ENCODE data around the gene TMPRSS7.
A peak's percentile ranks its signal among the peaks of the same experiment; 100 is the strongest.

The TMPRSS7 gene

DNA sequence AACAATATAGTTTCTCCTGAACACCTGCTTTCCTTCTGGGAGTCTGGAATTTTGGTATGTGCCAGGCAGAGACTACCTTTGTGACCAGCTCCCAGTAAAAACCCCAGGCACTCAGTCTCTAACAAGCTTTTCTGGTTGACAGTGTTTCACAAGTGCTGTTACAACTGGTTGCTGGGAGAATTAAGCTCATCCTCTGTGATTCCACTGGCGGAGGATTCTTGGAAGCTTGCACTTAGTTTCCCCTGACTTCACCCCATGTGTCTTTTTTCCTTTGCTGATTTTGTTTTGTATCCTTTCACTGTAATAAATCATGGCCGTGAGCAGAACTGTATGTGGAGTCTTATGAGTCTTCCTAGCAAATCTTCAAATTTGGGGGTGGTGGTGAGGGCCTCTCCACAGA, 41.5 kb upstream of the TMPRSS7 start:
- no peak overlapping the region for H2AFZ ChIP-seq (ENCODE audit: low read depth, low read length)
- no peaks in the 10 kb centered on the region for H3K4me1 ChIP-seq (ENCODE audit: low read length)
- H3K4me2 ChIP-seq (ENCODE audit: low read length): no peak overlapping the region
- H3K27ac ChIP-seq (ENCODE audit: low read length): no peak overlapping the region
- H3K9me3 ChIP-seq (ENCODE audit: insufficient read depth, low read length): no peaks in the 10 kb centered on the region
- TF ChIP-seq, protein P1, sequence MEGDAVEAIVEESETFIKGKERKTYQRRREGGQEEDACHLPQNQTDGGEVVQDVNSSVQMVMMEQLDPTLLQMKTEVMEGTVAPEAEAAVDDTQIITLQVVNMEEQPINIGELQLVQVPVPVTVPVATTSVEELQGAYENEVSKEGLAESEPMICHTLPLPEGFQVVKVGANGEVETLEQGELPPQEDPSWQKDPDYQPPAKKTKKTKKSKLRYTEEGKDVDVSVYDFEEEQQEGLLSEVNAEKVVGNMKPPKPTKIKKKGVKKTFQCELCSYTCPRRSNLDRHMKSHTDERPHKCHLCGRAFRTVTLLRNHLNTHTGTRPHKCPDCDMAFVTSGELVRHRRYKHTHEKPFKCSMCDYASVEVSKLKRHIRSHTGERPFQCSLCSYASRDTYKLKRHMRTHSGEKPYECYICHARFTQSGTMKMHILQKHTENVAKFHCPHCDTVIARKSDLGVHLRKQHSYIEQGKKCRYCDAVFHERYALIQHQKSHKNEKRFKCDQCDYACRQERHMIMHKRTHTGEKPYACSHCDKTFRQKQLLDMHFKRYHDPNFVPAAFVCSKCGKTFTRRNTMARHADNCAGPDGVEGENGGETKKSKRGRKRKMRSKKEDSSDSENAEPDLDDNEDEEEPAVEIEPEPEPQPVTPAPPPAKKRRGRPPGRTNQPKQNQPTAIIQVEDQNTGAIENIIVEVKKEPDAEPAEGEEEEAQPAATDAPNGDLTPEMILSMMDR (IDR thresholded peaks at IDR 0.05; ENCODE audit: low read depth, low read length): no peak
- TF ChIP-seq EZH2phosphoT487 (IDR thresholded peaks at IDR 0.05; ENCODE audit: low read depth): no peak
- H3K4me3 ChIP-seq (ENCODE audit: low read length): no peak overlapping the region
- H3K36me3 ChIP-seq (replicated peaks; ENCODE audit: low read depth, low read length): peaks cover 23% of the 10 kb centered on the region
- no peaks in the 10 kb centered on the region for H3K27me3 ChIP-seq (ENCODE audit: low read depth, low read length)
- no peaks in the 10 kb centered on the region for H4K20me1 ChIP-seq (ENCODE audit: insufficient read depth, low read length)
- no peaks in the 10 kb centered on the region for H3K79me2 ChIP-seq (ENCODE audit: low read length)
- H3K9ac ChIP-seq (ENCODE audit: low read length): no peak overlapping the region

DNA sequence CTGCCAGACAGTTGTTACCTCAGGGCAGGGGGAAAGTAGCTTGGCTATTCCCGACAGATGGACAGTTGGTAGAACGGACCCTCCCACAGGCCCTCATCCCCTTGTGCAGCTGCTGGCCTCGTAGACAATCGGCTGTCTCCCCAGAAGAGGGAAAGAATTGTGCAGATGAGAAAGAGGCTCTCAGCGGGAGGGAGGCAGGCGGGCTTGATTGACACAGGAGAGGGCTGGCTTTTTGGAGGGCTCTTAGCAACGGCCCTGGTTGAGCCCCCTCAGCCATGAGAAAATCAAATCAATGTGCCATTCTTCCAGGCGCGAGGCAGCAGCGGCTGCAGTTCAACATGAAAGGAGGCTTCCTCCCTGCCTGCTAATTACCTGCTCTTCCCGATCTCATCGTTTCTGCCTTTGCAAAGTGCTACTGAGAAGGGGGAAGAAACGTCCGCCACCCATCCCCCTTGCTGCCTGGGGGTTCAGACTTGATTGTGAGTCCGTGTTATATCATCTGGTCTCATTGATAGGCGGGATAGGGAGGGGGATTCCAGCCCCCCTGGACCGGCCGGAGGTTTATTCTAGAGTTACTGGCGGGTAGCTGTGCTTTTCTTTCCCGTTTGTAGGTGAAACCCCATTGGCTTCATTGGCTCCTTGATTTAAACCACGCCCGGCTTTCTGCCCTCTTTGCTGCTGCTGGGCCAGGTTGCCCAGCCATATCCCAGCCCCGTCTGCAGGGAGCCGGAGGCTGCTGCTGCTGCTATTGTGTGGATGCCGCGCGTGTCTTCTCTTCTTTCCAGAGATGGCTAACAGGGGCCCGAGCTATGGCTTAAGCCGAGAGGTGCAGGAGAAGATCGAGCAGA, 35.7 kb upstream of the TMPRSS7 start, which contains the start of gene TAGLN3:
Gene TAGLN3, plus strand, starts transcription at position 287 of the 848 bp plus-strand sequence. Its CDS starts 501 bp downstream, at position 788.
- Histone ChIP-seq H3K4me3 (ENCODE audit: low read length) (peak within 1 kb of the TSS; percentile 82), H4K20me1 (ENCODE audit: insufficient read depth, low read length) (no peaks in the 10 kb centered on the region), H3K9ac (ENCODE audit: low read length) (peak within 1 kb of the TSS; percentile 44), H3K9me3 (ENCODE audit: insufficient read depth, low read length) (no peaks in the 10 kb centered on the region), H3K79me2 (ENCODE audit: low read length) (no peaks in the 10 kb centered on the region), H3K27me3 (ENCODE audit: low read depth, low read length) (peaks cover 12% of the 10 kb centered on the region; the same call in 1 of the 2 replicates), H3K4me2 (ENCODE audit: low read length) (peak within 1 kb of the TSS; percentile 91), H2AFZ (ENCODE audit: low read depth, low read length) (peak within 1 kb of the TSS; percentile 94), H3K36me3 (replicated peaks; ENCODE audit: low read depth, low read length) (no peaks in the 10 kb centered on the region), H3K4me1 (ENCODE audit: low read length) (peaks cover 6% of the 10 kb centered on the region; the same call in 1 of the 2 replicates), H3K27ac (ENCODE audit: low read length) (no peak within 1 kb of the TSS)
- TF ChIP-seq EZH2phosphoT487 (IDR thresholded peaks at IDR 0.05; ENCODE audit: low read depth): no peak
- TF ChIP-seq, protein P1 (IDR thresholded peaks at IDR 0.05; ENCODE audit: low read depth, low read length): no peak

DNA sequence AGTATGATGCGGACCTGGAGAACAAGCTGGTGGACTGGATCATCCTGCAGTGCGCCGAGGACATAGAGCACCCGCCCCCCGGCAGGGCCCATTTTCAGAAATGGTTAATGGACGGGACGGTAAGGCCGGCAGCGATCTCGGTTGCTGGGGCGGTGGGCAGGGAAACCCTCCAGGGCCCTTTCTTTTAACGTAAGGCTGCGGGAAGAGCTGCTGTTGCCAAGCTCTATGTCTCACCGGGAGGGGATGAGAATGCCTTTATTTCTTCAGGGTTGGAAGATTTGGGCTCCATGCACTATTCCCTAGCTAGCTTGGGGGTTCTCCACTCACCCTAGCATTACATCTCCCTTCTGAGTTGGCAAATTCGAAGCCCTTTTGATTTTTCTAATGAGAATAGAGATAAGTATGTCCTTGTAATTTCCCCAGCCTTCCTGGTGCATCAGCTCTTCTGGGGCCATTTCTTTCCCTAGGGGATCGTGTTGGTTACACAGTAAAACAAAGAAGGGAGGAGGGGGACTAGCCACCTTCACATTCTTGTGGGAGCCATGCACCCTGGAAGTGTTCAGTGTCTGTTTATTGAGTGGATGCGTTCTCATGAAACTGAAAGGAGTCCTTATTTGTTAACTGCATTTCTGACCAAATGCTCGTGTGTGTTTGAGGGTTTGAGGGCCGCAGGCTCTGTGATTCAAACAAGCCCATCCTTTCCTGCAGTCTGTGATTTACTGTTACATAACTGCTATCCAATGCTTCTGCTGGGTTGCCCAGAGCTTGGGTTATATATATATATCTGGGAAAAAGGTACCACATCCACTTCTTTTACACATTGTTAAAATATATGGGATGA, 34.8 kb upstream of the TMPRSS7 start:
- no peaks in the 10 kb centered on the region for H4K20me1 ChIP-seq (ENCODE audit: insufficient read depth, low read length)
- peak overlapping the region; percentile 82 for H3K4me3 ChIP-seq (ENCODE audit: low read length)
- peak overlapping the region; percentile 91 for H3K4me2 ChIP-seq (ENCODE audit: low read length)
- no peaks in the 10 kb centered on the region for H3K36me3 ChIP-seq (replicated peaks; ENCODE audit: low read depth, low read length)
- peaks cover 6% of the 10 kb centered on the region; the same call in 1 of the 2 replicates for H3K4me1 ChIP-seq (ENCODE audit: low read length)
- H3K27ac ChIP-seq (ENCODE audit: low read length): no peak overlapping the region
- TF ChIP-seq EZH2phosphoT487 (IDR thresholded peaks at IDR 0.05; ENCODE audit: low read depth): no peak
- TF ChIP-seq, protein P1 (IDR thresholded peaks at IDR 0.05; ENCODE audit: low read depth, low read length): no peak
- H3K79me2 ChIP-seq (ENCODE audit: low read length): no peaks in the 10 kb centered on the region
- no peaks in the 10 kb centered on the region for H3K9me3 ChIP-seq (ENCODE audit: insufficient read depth, low read length)
- H3K27me3 ChIP-seq (ENCODE audit: low read depth, low read length): peaks cover 12% of the 10 kb centered on the region; the same call in 1 of the 2 replicates
- peak overlapping the region; percentile 94; the same call in 1 of the 2 replicates for H2AFZ ChIP-seq (ENCODE audit: low read depth, low read length)
- H3K9ac ChIP-seq (ENCODE audit: low read length): peak overlapping the region; percentile 44; the same call in 1 of the 2 replicates
